B cell (primary cell): ENCODE results near the gene INHBE.

Source experiments
- EZH2 ChIP-seq: IDR thresholded peaks from 2 replicates; pipeline ENCODE4 v1.6.1; 2012; ENCODE audit warnings: borderline replicate concordance, low read depth, mild to moderate bottlenecking, moderate library complexity, low read length; ENCODE audit not compliant: insufficient read depth, poor library complexity, severe bottlenecking
- TF ChIP-seq, protein P1 (sequence below): fragments of 200-600 bp; IDR thresholded peaks from one replicate; pipeline ENCODE4 v1.8.0; 2022; ENCODE audit warnings: antibody characterized with exemption, mild to moderate bottlenecking

DNA sequence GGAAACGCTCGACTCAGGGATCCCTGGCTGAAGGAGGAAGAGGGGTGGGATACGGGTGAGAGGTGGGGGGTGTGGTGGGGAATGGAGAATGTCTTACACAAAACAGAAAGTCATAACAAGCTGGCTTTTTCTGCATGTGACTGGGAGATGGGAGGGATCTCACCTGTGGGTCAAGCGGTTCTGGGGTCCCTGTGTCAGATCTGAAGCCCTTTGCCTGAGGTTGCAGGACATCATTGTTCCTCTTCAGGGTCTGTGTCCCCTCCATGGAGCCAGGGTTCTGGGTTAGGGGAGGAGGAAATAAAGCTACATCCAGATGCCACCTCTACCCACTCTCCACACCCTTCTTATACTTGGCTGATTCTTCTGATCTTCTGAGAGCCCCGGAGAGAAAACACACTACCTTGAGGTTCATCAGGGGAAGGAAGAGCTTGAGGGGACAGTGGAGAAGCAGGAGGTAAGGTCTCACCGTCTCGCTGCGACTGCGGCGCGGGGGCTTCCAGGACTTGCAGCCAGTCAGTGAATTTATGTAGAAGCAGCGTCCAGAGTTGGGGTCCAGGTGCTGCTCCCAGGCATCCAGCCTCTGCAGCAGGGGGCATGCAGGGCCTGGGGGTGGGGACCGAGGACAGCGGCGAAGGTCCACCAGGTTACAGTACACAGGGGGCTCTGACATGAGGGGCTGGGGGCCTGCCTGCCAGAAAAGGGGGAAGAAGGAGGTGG, 22.0 kb downstream of the INHBE start:
- TF ChIP-seq, protein P1, sequence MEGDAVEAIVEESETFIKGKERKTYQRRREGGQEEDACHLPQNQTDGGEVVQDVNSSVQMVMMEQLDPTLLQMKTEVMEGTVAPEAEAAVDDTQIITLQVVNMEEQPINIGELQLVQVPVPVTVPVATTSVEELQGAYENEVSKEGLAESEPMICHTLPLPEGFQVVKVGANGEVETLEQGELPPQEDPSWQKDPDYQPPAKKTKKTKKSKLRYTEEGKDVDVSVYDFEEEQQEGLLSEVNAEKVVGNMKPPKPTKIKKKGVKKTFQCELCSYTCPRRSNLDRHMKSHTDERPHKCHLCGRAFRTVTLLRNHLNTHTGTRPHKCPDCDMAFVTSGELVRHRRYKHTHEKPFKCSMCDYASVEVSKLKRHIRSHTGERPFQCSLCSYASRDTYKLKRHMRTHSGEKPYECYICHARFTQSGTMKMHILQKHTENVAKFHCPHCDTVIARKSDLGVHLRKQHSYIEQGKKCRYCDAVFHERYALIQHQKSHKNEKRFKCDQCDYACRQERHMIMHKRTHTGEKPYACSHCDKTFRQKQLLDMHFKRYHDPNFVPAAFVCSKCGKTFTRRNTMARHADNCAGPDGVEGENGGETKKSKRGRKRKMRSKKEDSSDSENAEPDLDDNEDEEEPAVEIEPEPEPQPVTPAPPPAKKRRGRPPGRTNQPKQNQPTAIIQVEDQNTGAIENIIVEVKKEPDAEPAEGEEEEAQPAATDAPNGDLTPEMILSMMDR = no peak
- TF ChIP-seq EZH2 = no peak
